SU-DHL-6 (cell line): ENCODE results near the gene MDFIC.
A peak's percentile ranks its signal among the peaks of the same experiment; 100 is the strongest.

Experiments used
- H2AFZ ChIP-seq: fragments of 200-600 bp; sonication (generic); 2 replicates; pipeline ENCODE4 v1.6.1; 2014; ENCODE audit warnings: low read depth, mild to moderate bottlenecking, moderate library complexity, mixed read lengths, antibody characterized with exemption, low read length; ENCODE audit not compliant: severe bottlenecking
- H3F3A ChIP-seq: fragments of 200-600 bp; shearing (Covaris generic); 2 replicates; pipeline ENCODE4 v1.6.0; 2016; ENCODE audit warnings: antibody characterized with exemption, mild to moderate bottlenecking; ENCODE audit not compliant: insufficient read depth
- H3K27ac ChIP-seq: fragments of 200-600 bp; sonication (generic); 2 replicates; pipeline ENCODE4 v1.5.1; 2016; ENCODE audit warnings: low read depth, mild to moderate bottlenecking, low read length, moderate library complexity, mixed read lengths
- H3K27me3 ChIP-seq: fragments of 200-600 bp; sonication (generic), shearing (Covaris generic); 2 replicates; pipeline ENCODE4 v1.6.0; 2014; ENCODE audit warnings: mild to moderate bottlenecking, low read length
- H3K36me3 ChIP-seq: fragments of 200-600 bp; sonication (generic); 2 replicates; pipeline ENCODE4 v1.6.1; 2014; ENCODE audit warnings: mild to moderate bottlenecking, low read length, mixed read lengths
- H3K4me2 ChIP-seq: fragments of 300-600, 200-600 bp; shearing (Covaris generic), sonication (generic); 2 replicates; pipeline ENCODE4 v1.6.0; 2014; ENCODE audit warnings: low read length, low read depth, mild to moderate bottlenecking; ENCODE audit not compliant: poor library complexity, severe bottlenecking
- H3K4me3 ChIP-seq: fragments of 200-600 bp; sonication (generic); 2 replicates; pipeline ENCODE4 v1.5.1; 2014; ENCODE audit warnings: antibody characterized with exemption, low read length, mild to moderate bottlenecking, mixed read lengths; ENCODE audit not compliant: insufficient read depth, poor library complexity, severe bottlenecking
- H3K79me2 ChIP-seq: fragments of 200-600 bp; sonication (generic); 2 replicates; pipeline ENCODE4 v1.6.1; 2014; ENCODE audit warnings: mild to moderate bottlenecking, low read length, moderate library complexity; ENCODE audit not compliant: insufficient read depth
- H3K9ac ChIP-seq: fragments of 200-600 bp; sonication (generic); 2 replicates; pipeline ENCODE4 v1.7.0; 2014; ENCODE audit warnings: mild to moderate bottlenecking, low read length
- H3K9me2 ChIP-seq: fragments of 200-600 bp; sonication (generic); replicated peaks from 2 replicates; pipeline ENCODE4 v1.6.1; 2014; ENCODE audit warnings: low read length; ENCODE audit not compliant: insufficient read depth
- H3K9me3 ChIP-seq: fragments of 200-600 bp; sonication (generic); 2 replicates; pipeline ENCODE4 v1.6.1; 2014; ENCODE audit warnings: low read length, mixed read lengths; ENCODE audit not compliant: insufficient read depth
- H4K20me1 ChIP-seq: fragments of 200-600 bp; sonication (generic); 2 replicates; pipeline ENCODE4 v1.6.1; 2014; ENCODE audit warnings: low read depth, mild to moderate bottlenecking, antibody characterized with exemption, low read length, moderate library complexity, mixed read lengths
- CTCF ChIP-seq: fragments of 200-600 bp; sonication (generic); IDR thresholded peaks from one replicate; pipeline ENCODE4 v1.5.1; 2017; ENCODE audit warnings: antibody characterized with exemption, mild to moderate bottlenecking, low read length, moderate library complexity; ENCODE audit not compliant: insufficient read depth, poor library complexity, severe bottlenecking
- EZH2phosphoT487 ChIP-seq: fragments of 200-600 bp; sonication (generic), shearing (Covaris generic); conservative IDR thresholded peaks from 2 replicates; pipeline ENCODE4 v1.6.1; 2018; ENCODE audit warnings: mild to moderate bottlenecking, antibody characterized with exemption, low read length, moderate library complexity, mixed read lengths

MDFIC gene

GRCh38 chr7:114923403-114923713 is 1.5 kb downstream of the MDFIC start:
- Histone ChIP-seq H3K36me3 (no peaks in the 10 kb centered on the region), H3K27me3 (no peaks in the 10 kb centered on the region), H2AFZ (peak overlapping the region; percentile 72), H3K27ac (no peak overlapping the region), H3K4me2 (peak overlapping the region; percentile 67), H3K9me2 (no peaks in the 10 kb centered on the region), H3K79me2 (no peaks in the 10 kb centered on the region), H3K9ac (peak overlapping the region; percentile 81), H3F3A (peaks cover 7% of the 10 kb centered on the region), H3K4me3 (peak overlapping the region; percentile 95), H4K20me1 (no peaks in the 10 kb centered on the region), H3K9me3 (no peaks in the 10 kb centered on the region)
- TF ChIP-seq CTCF (no peak), EZH2phosphoT487 (no peak)

- H3K9me3 ChIP-seq: no peaks in the 10 kb centered on the region
- H3K27me3 ChIP-seq: no peaks in the 10 kb centered on the region
- no peaks in the 10 kb centered on the region for H3K79me2 ChIP-seq
- H3K27ac ChIP-seq: no peak overlapping the region
- H3F3A ChIP-seq: peaks cover 7% of the 10 kb centered on the region
- H3K36me3 ChIP-seq: no peaks in the 10 kb centered on the region
- peak overlapping the region; percentile 67 for H3K4me2 ChIP-seq
- no peak overlapping the region for H3K4me3 ChIP-seq
- H2AFZ ChIP-seq: no peak overlapping the region
- H3K9ac ChIP-seq: peak overlapping the region; percentile 81
- H4K20me1 ChIP-seq: no peaks in the 10 kb centered on the region
- TF ChIP-seq CTCF (no peak), EZH2phosphoT487 (no peak)
- no peaks in the 10 kb centered on the region for H3K9me2 ChIP-seq
These were observed 2.3 kb downstream of the MDFIC start for GRCh38 chr7:114924038-114924712.

GRCh38 chr7:114925434-114925833 is 3.5 kb downstream of the MDFIC start:
- Histone ChIP-seq H4K20me1 (no peaks in the 10 kb centered on the region), H3K27ac (no peak overlapping the region), H3K9me3 (no peaks in the 10 kb centered on the region), H3K4me2 (peak overlapping the region; percentile 67), H2AFZ (no peak overlapping the region), H3K9ac (no peak overlapping the region), H3K27me3 (no peaks in the 10 kb centered on the region), H3K36me3 (no peaks in the 10 kb centered on the region), H3K9me2 (no peaks in the 10 kb centered on the region), H3K4me3 (no peak overlapping the region), H3F3A (peaks cover 7% of the 10 kb centered on the region), H3K79me2 (peaks cover 9% of the 10 kb centered on the region)
- TF ChIP-seq CTCF (no peak), EZH2phosphoT487 (no peak)
